Tibial artery (tissue), 4 donors: ENCODE results near the gene PIWIL1.

Experiments
- DNase-seq, 2 donors: peaks; one replicate each; pipeline ENCODE4 v3.0.0-alpha.2; 2019
- H3K27ac ChIP-seq, 2 donors: fragments of 200-600 bp; sonication (generic) in 1 of 2; 1 replicate in 1 of 2; 2 replicates in 1 of 2; pipeline ENCODE4 v1.5.1; 2018 to 2019; ENCODE audit warnings: mild to moderate bottlenecking in 1 of 2
- H3K27me3 ChIP-seq, 2 donors: fragments of 200-600 bp; sonication (generic) in 1 of 2; one replicate each; pipeline versions ENCODE4 v1.5.1 to v1.6.0; 2016 to 2019
- H3K36me3 ChIP-seq, 3 donors: fragments of 200-600 bp; sonication (generic) in 2 of 3; one replicate each; pipeline ENCODE4 v1.5.1; 2016 to 2019; ENCODE audit warnings: mild to moderate bottlenecking in 2 of 3
- H3K4me1 ChIP-seq, 4 donors: fragments of 200-600 bp; sonication (generic) in 2 of 4; 1 replicate in 3 of 4; 2 replicates in 1 of 4; pipeline ENCODE4 v1.5.1; 2016 to 2019
- H3K4me3 ChIP-seq, 2 donors: fragments of 200-600 bp; sonication (generic) in 1 of 2; 1 replicate in 1 of 2; 2 replicates in 1 of 2; pipeline ENCODE4 v1.5.1; 2018 to 2019; ENCODE audit warnings: mild to moderate bottlenecking in 2 of 2
- H3K9me3 ChIP-seq, 3 donors: fragments of 200-600 bp; sonication (generic) in 1 of 3; one replicate each; pipeline ENCODE4 v1.5.1; 2016 to 2019
- CTCF ChIP-seq, 2 experiments: fragments of 200-600 bp in 1 of 2; fragments of 450-650 bp in 1 of 2; IDR thresholded peaks; one replicate each; pipeline ENCODE4 v1.5.1; 2017 to 2019; ENCODE audit warnings: antibody characterized with exemption in 2 of 2, mild to moderate bottlenecking in 1 of 2, moderate library complexity in 1 of 2
- intact Hi-C: fragments of 100-400 bp; cut with DNase I; formaldehyde crosslinking; loops from one replicate; pipeline ENCODE4 v1.15.0; 2023; ENCODE audit warnings: low total_unique reads

The PIWIL1 gene

DNA sequence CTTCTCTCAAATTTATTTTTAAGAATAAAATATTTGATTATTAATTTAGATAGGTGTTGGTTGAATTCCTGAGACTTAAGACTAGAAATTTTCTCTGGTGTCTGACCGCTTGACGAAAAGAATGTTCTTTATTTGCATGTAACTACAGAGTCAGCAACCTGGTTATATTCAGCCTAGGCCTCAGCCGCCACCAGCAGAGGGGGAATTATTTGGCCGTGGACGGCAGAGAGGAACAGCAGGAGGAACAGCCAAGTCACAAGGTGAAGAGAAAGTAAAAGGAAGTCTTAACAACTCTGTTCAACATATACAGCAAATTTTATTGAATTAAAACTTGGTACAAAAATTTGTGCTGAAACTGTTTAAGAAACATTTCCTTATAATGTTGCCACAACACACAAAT lies 5.2 kb downstream of the PIWIL1 start:
- DNase-seq = no peak
- intact Hi-C loops = no loop called here
- Histone ChIP-seq H3K4me1 (peaks cover 0 to 11% (median under 1%) of the 10 kb centered on the region in 4 donors), H3K9me3 (no peaks in the 10 kb centered on the region), H3K27me3 (peaks cover 0 to 16% of the 10 kb centered on the region in 2 donors), H3K36me3 (no peaks in the 10 kb centered on the region), H3K4me3 (no peak overlapping the region), H3K27ac (no peak overlapping the region)
- no peak for TF ChIP-seq CTCF (IDR thresholded peaks at IDR 0.05)

GRCh38 chr12:130344529-130344928 lies 6.8 kb downstream of the PIWIL1 start:
- intact Hi-C loops = no loop called here
- TF ChIP-seq CTCF (IDR thresholded peaks at IDR 0.05) = no peak
- Histone ChIP-seq H3K36me3 (no peaks in the 10 kb centered on the region), H3K4me1 (peaks cover 0 to 2% (median 0%) of the 10 kb centered on the region in 4 donors), H3K27me3 (peaks cover 0 to 7% of the 10 kb centered on the region in 2 donors), H3K4me3 (no peak overlapping the region), H3K27ac (no peak overlapping the region), H3K9me3 (no peaks in the 10 kb centered on the region)
- DNase-seq = no peak

DNA sequence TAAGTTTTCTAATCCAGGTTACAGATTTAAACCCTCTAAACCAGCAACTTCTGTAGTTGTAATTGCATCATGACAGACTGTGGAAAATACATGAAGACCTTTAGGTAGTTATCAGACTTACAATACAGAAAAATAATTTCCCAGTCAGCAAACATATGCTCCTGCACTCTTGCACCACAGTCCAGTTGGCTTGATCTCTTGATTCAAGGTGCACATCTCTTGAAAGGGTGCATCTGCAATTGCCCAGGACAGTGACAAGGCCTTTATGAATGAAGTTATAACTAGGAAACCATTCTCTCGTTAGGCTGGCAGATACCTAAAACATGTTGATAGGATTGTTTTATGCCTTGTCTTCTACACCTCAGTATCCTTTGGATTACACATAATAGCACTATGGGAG lies 7.6 kb downstream of the PIWIL1 start:
- no peak for DNase-seq

GRCh38 chr12:130347588-130347987 lies 9.9 kb downstream of the PIWIL1 start:
- intact Hi-C loops = no loop called here
- Histone ChIP-seq H3K27me3 (peaks cover 0 to 3% of the 10 kb centered on the region in 2 donors), H3K4me3 (no peak overlapping the region), H3K4me1 (no peaks in the 10 kb centered on the region), H3K36me3 (no peaks in the 10 kb centered on the region), H3K27ac (no peak overlapping the region), H3K9me3 (no peaks in the 10 kb centered on the region)
- DNase-seq = no peak
- TF ChIP-seq CTCF (IDR thresholded peaks at IDR 0.05) = no peak

More for the DNA sequence above, 7.6 kb downstream of the PIWIL1 start:
- intact Hi-C loops = no loop called here
- no peak overlapping the region for H3K4me3 ChIP-seq
- H3K36me3 ChIP-seq = no peaks in the 10 kb centered on the region
- H3K4me1 ChIP-seq = no peaks in the 10 kb centered on the region
- H3K27ac ChIP-seq = no peak overlapping the region
- no peak for TF ChIP-seq CTCF (IDR thresholded peaks at IDR 0.05)
- peaks cover 0 to 3% of the 10 kb centered on the region in 2 donors for H3K27me3 ChIP-seq
- no peaks in the 10 kb centered on the region for H3K9me3 ChIP-seq

DNA sequence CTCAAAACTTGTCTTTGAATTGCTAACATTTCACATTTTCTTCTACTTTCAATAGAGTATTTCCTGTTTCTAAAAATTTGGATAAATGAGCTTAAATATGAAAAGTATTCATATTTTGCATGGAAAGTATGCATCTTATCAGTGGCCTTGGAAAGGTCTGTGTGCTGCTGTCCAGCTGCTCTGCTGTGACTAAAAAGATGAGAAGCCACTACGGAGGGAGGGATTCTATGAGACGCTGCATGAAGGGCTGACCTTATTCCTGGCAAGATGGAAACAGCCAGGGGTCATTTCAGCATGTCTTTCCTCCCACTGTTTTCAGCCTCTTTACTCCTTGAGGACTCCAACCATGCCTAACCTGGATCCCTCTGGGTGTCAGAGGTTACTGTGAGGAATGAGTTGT lies 13.0 kb downstream of the PIWIL1 start:
- Histone ChIP-seq H3K4me3 (no peak overlapping the region), H3K27me3 (peaks cover 0 to 3% of the 10 kb centered on the region in 2 donors), H3K36me3 (no peaks in the 10 kb centered on the region), H3K4me1 (no peaks in the 10 kb centered on the region), H3K9me3 (no peaks in the 10 kb centered on the region), H3K27ac (no peak overlapping the region)
- no peak for TF ChIP-seq CTCF (IDR thresholded peaks at IDR 0.05)
- no peak for DNase-seq
- intact Hi-C loops = no loop called here

GRCh38 chr12:130351326-130351725 lies 13.6 kb downstream of the PIWIL1 start:
- no peak for TF ChIP-seq CTCF (IDR thresholded peaks at IDR 0.05)
- Histone ChIP-seq H3K27me3 (peaks cover 0 to 3% of the 10 kb centered on the region in 2 donors), H3K4me3 (no peak overlapping the region), H3K36me3 (no peaks in the 10 kb centered on the region), H3K27ac (no peak overlapping the region), H3K9me3 (no peaks in the 10 kb centered on the region), H3K4me1 (no peaks in the 10 kb centered on the region)
- intact Hi-C loops = no loop called here
- DNase-seq = no peak
